Fibroblast of pulmonary artery (primary cell): ENCODE data around the gene STAU1.
"Not testable (repeated sequence)": the region's sequence is repeated elsewhere in the genome, so short reads cannot be mapped to it uniquely, and the experiment has no call there.

Experiments used
- DNase-seq: peaks from one replicate; pipeline ENCODE4 v3.0.0-alpha.2; 2010; ENCODE audit warnings: low read depth
- H3K4me3 ChIP-seq: replicated peaks from 2 replicates; pipeline ENCODE4 v1.5.1; 2011; ENCODE audit warnings: low read depth, mild to moderate bottlenecking, control low read depth, low read length, moderate library complexity
- TF ChIP-seq, protein P1 (sequence below): IDR thresholded peaks from 2 replicates; pipeline ENCODE4 v1.5.1; 2011; ENCODE audit warnings: mild to moderate bottlenecking, control low read depth, low read length, inconsistent platforms; ENCODE audit errors: missing control alignments

Gene STAU1

DNA sequence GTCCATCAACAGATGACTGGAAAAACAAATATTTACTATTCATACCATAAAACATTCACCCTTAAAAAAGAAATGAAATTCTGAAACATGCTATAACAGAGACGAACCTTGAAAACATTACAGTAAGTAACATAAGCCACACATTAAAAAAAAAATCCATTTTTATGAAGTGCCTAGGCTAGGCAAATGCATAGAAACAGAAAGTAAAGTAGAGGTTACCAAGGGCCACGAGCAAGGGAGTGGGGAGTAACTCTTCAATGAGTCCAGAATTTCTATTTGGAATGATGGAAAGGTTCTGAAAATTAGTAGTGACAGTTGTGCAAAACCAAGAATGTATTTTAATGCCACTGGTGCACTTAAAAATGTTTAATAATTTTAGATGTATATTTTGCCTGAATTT is 47.7 kb downstream of the STAU1 start:
- DNase-seq, result no peak
- H3K4me3 ChIP-seq, result no peak overlapping the region
- TF ChIP-seq, protein P1, sequence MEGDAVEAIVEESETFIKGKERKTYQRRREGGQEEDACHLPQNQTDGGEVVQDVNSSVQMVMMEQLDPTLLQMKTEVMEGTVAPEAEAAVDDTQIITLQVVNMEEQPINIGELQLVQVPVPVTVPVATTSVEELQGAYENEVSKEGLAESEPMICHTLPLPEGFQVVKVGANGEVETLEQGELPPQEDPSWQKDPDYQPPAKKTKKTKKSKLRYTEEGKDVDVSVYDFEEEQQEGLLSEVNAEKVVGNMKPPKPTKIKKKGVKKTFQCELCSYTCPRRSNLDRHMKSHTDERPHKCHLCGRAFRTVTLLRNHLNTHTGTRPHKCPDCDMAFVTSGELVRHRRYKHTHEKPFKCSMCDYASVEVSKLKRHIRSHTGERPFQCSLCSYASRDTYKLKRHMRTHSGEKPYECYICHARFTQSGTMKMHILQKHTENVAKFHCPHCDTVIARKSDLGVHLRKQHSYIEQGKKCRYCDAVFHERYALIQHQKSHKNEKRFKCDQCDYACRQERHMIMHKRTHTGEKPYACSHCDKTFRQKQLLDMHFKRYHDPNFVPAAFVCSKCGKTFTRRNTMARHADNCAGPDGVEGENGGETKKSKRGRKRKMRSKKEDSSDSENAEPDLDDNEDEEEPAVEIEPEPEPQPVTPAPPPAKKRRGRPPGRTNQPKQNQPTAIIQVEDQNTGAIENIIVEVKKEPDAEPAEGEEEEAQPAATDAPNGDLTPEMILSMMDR, result no peak

DNA sequence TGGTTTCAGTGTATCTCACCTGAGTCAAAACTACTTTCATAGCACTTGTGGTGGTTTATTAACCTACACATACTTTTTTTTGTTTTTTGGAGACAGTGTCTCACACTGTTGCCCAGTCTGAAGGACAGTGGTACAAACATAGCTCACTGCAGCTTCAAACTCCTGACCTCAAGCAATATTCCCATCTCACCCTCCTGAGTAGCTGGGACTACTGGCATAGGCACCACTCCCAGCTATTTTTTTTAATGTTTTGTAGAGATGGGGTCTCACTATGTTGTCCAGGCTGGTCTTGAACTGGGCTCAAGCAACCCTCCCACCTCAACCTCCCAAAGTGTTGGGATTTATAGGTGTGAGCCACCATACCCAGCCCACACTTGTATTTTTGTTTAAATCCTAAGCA is 49.7 kb downstream of the STAU1 start:
- TF ChIP-seq, protein P1, result no peak
- no peak overlapping the region for H3K4me3 ChIP-seq
- DNase-seq, result no peak

DNA sequence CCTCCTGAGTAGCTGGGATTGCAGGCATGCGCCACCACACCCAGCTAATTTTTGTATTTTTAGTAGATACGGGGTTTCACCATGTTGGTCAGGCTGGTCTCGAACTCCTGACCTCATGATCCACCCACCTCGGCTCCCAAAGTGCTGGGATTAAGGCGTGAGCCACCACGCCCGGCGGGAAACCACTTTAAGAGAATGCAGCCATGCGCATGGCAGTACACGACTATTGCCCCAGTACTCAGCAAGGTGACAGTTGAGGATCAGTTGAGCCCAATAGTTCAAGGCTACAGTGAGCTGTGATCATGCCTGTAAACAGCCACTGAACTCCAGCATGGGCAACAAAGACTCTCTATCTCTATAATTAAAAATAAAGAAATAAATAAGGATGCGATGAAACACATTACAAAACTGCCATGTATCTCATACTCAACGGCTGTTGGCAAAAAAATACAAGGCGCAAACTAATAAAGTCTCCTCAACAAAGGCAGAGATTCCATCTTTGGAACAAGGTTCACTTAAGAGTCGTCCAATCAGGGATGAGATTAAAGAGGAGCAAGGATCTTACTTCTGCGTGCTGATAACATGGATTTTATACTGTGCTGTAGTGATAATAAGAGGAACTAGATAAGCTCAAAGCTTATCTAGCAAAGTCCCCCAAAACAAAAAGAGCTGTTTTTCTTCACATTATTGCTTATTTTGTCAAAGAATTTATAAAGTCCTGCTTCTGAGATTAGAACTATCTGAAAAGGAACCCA is 51.1 kb downstream of the STAU1 start:
- H3K4me3 ChIP-seq, result no peak overlapping the region
- TF ChIP-seq, protein P1, result no peak
- DNase-seq, result no peak

DNA sequence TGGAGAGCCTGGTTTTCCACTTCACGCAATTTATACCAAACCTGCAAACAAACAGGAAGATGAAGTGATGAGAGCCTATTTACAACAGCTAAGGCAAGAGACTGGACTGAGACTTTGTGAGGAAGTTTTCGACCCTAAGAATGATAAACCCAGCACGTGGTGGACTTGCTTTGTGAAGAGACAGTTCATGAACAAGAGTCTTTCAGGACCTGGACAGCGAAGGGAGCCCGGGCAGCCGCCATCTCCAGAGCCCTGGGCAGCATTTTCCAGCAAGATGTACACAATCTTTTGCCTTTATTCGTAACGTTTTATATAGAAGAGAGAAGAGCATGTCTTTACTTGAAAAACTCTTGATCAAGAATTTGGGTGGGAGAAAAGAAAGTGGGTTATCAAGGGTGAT is 53.3 kb downstream of the STAU1 start:
- DNase-seq, H3K4me3 ChIP-seq: not testable (repeated sequence)

DNA sequence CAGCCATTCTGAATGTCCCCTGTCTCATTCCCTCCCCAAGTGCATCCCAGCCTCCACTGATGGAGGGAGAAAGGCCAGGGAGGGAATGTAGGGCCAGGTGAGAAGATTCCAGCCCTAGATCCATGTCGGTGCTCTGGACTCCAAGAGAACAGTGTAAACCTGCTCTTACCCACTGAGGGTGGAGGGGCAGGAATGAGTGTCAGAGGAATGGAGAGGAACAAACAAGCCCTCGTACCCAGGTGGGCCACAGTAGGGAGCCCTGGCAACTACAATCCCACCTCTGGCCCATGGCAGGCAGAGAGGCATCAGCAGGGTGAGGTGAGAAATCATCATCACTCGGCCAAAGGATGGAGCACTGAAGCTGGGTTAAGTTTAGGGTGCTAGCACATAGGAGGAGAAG is 54.6 kb downstream of the STAU1 start:
- DNase-seq, result no peak
- no peak overlapping the region for H3K4me3 ChIP-seq
- TF ChIP-seq, protein P1, result no peak

DNA sequence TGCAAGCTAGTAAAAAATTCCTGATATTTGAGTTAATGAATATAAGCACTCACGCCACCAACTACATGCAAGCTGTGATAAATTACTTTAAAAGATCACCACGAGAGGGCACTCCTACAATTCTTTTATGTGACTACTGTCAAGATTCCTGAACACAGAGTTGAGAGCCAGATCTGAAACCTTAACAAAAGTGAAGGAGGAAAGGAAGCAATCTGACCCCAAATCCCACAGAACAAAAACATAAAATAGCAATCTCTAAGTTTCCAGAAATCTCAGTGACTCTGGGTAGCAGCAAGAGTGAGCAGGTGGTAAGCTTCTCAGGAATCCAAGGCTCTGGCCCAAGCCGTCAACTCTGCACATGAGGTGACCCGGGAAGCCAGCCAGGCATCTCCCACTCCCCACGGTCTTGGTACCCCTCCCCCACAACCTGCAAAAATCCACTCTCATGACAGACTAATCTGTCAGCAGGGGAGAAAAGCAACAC is 55.1 kb downstream of the STAU1 start:
- H3K4me3 ChIP-seq, result no peak overlapping the region
- TF ChIP-seq, protein P1, result peak; percentile 50
- DNase-seq, result peak; percentile 86

DNA sequence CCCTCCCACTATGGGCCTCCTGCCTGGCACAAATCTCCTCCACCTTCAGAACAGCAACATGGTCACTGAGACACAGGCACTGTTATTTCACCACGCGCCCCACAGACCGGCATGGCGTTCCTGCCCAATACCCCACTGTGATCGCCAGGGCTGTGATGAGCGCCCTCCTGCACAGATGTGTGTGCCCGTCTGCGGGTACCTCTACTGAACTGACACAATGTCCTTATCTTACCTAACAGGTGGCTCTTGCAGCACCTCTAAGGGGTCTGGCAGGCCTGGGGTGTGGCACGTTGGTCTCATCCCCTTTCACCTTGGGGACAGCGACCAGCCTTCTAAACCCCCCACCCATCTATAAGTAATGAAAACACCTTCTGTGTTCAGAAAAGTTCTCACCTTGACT is 64.2 kb downstream of the STAU1 start:
- no peak for DNase-seq
- no peak overlapping the region for H3K4me3 ChIP-seq
- TF ChIP-seq, protein P1, result no peak
